ENCODE results near the gene ARSA. TPM values are rescaled to one million over a fixed set of nuclear protein-coding genes. Genes with fewer than 3 reads are reported as not detected.
"Not testable (repeated sequence)": the region's sequence is repeated elsewhere in the genome, so short reads cannot be mapped to it uniquely, and the experiment has no call there.

Gene ARSA
- total RNA-seq, 2 donors from 2014 or later = 30.7 to 38.9 TPM

DNA sequence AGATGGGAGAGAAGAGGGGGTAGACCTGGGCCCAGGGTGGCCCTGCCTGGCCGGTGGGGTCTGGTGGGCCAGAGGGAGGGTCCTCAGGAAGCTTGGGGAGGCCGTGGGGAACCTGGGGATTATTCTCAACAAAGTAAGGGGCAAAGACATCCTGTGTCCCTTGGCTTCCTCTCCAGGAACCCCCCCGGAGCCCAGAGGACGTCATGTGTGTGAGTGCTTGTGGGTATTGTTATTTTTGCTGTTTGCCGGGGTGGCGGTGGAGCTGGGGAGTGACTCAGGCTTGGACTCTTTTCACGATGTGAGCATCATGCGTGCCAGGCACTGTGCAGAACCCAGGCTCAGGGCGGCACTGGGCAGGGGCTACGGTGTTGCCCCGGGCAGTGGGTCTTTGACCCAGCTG is 43.7 kb upstream of the ARSA start:
- H3K4me3 ChIP-seq = no peak overlapping the region
- H3K4me1 ChIP-seq = peaks cover 0 to 23% of the 10 kb centered on the region in 2 donors
- TF ChIP-seq, protein P1, sequence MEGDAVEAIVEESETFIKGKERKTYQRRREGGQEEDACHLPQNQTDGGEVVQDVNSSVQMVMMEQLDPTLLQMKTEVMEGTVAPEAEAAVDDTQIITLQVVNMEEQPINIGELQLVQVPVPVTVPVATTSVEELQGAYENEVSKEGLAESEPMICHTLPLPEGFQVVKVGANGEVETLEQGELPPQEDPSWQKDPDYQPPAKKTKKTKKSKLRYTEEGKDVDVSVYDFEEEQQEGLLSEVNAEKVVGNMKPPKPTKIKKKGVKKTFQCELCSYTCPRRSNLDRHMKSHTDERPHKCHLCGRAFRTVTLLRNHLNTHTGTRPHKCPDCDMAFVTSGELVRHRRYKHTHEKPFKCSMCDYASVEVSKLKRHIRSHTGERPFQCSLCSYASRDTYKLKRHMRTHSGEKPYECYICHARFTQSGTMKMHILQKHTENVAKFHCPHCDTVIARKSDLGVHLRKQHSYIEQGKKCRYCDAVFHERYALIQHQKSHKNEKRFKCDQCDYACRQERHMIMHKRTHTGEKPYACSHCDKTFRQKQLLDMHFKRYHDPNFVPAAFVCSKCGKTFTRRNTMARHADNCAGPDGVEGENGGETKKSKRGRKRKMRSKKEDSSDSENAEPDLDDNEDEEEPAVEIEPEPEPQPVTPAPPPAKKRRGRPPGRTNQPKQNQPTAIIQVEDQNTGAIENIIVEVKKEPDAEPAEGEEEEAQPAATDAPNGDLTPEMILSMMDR (IDR thresholded peaks at IDR 0.05) = no peak
- H3K27me3 ChIP-seq = peaks cover 7 to 8% of the 10 kb centered on the region in 2 donors
- peak overlapping the region; percentile 66 for H3K27ac ChIP-seq
- DNase-seq (ENCODE audit: low spot score) = peak; percentile 59
- H3K9me3 ChIP-seq = no peaks in the 10 kb centered on the region
- no peaks in the 10 kb centered on the region for H3K36me3 ChIP-seq

DNA sequence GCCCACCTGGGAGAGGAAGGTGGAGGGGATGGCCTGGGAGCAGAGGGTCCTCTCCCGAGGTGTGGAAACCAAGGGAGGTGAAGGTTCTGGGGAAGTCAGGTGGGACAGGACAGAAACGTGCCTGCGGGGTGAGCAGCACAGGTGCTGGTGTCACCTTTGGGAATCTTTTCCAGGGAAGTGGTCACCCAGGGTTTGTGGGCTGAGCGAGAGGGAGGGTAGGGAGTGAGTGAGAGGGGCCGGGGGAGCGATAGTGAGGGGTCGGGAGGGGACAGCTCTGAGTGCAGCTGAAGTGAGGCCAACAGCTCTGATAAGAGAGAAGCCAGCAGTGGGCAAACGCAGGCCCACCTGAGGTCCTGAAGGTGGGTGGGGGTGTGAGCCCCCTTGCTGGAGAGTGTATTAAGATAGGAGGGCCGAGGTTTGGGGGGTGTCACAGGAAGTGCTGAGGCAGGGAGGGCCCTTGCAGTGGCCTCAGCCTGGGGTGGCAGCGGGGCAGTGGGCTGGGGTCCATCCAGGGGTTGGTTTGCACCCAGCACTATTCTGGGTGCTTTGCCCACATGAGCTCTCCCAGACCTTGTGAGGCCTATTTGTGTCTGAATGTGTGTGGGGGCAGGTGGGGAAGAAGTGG is 43.1 kb upstream of the ARSA start:
- H3K4me1 ChIP-seq = peaks cover 0 to 23% of the 10 kb centered on the region in 2 donors
- peak overlapping the region; percentile 66 for H3K27ac ChIP-seq
- DNase-seq (ENCODE audit: low spot score) = peak; percentile 34
- H3K27me3 ChIP-seq = peaks cover 7 to 8% of the 10 kb centered on the region in 2 donors
- no peak overlapping the region for H3K4me3 ChIP-seq
- TF ChIP-seq, protein P1 (IDR thresholded peaks at IDR 0.05) = no peak
- H3K9me3 ChIP-seq = no peaks in the 10 kb centered on the region
- no peaks in the 10 kb centered on the region for H3K36me3 ChIP-seq

DNA sequence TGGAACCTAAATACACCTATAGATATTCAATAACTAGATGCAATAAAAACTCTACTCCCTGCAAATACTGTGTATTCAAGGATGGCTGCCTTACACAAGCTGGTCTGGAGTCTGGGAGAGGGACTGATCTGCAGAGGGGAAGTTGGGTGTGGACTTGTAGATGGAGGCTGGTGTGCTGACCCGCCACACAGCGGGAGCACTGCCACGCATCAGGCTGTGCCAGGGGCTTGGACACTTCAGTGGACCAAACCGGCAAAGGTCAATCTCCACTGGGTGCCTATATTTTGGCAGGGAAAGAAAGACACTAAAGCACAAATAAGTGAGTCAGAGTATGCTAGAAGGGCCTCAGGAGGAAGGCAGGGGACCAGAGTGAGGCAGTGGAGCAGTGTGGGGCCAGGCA is 42.6 kb upstream of the ARSA start:
- peak overlapping the region; percentile 66 for H3K27ac ChIP-seq
- peak; percentile 57 for DNase-seq (ENCODE audit: low spot score)
- TF ChIP-seq, protein P1 (IDR thresholded peaks at IDR 0.05) = no peak
- peaks cover 0 to 23% of the 10 kb centered on the region in 2 donors for H3K4me1 ChIP-seq
- H3K9me3 ChIP-seq = no peaks in the 10 kb centered on the region
- peaks cover 7 to 8% of the 10 kb centered on the region in 2 donors for H3K27me3 ChIP-seq
- no peaks in the 10 kb centered on the region for H3K36me3 ChIP-seq
- no peak overlapping the region for H3K4me3 ChIP-seq

DNA sequence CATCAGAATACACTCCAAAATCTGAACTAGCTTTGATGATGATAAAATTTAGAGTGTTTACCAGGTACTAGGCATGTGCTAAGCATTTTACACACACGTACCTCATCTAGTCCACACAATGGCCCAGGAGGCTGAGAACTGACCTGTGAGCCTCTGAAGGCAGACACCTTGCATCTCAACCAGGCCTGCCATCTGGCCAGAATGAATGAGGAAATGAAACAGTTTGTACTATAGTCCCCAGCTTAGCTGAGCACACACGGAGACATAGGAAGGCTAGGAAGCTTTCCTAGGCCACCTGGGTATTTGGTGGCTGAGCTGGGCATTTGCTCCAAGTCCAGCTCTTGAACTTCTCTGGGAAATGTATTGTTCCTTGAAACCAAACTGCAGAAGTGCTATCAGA is 37.8 kb upstream of the ARSA start:
- no peak overlapping the region for H3K4me3 ChIP-seq
- TF ChIP-seq, protein P1 (IDR thresholded peaks at IDR 0.05) = no peak
- H3K36me3 ChIP-seq = no peaks in the 10 kb centered on the region
- no peaks in the 10 kb centered on the region for H3K9me3 ChIP-seq
- peaks cover 0 to 4% of the 10 kb centered on the region in 2 donors for H3K4me1 ChIP-seq
- no peak for DNase-seq (ENCODE audit: low spot score)
- H3K27me3 ChIP-seq = no peaks in the 10 kb centered on the region
- H3K27ac ChIP-seq = no peak overlapping the region

DNA sequence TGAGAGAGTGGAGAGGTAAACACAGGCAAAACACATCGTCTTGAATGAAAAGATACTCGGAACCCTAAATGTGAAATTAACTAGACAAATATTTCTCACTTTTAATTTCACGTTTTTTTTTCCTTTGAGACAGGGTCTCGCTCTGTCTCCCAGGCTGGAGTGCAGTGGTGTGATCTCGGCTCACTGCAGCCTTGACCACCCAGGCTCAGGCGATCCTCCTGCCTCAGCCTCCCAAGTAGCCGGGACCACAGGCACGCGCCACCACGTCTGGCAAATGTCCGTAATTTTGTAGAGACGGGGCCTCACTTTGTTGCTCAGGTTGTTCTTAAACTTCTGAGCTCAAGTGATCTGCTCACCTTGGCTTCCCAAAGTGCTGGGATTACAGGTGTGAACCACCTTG is 37.3 kb upstream of the ARSA start:
- Histone ChIP-seq H3K4me1 (no peaks in the 10 kb centered on the region), H3K27me3 (no peaks in the 10 kb centered on the region), H3K27ac (no peak overlapping the region), H3K4me3 (no peak overlapping the region), H3K9me3 (no peaks in the 10 kb centered on the region), H3K36me3 (no peaks in the 10 kb centered on the region)
- TF ChIP-seq, protein P1 (IDR thresholded peaks at IDR 0.05) = no peak
- DNase-seq (ENCODE audit: low spot score) = no peak

DNA sequence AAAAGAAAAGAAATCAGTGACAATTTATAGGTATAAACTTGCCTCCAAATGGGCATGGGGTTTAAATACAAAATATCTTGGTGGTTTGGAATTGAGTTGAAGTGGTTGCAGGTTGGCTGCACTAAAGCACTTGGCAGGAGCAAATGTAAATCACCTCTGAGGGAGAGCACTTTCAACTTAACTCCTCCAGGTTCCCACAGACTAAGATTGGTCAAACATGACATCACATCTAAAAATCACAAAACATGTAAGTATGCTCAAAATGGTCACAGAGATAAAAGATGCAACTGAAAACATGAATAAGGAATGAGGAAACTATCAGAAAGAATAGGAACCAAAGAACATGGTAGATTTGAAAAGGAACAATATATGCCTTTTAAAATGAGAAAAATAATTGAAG is 32.4 kb upstream of the ARSA start:
- no peak overlapping the region for H3K4me3 ChIP-seq
- no peak overlapping the region for H3K27ac ChIP-seq
- no peaks in the 10 kb centered on the region for H3K9me3 ChIP-seq
- H3K36me3 ChIP-seq = no peaks in the 10 kb centered on the region
- TF ChIP-seq, protein P1 (IDR thresholded peaks at IDR 0.05) = no peak
- H3K27me3 ChIP-seq = no peaks in the 10 kb centered on the region
- DNase-seq (ENCODE audit: low spot score) = no peak
- peaks cover 0 to 9% of the 10 kb centered on the region in 2 donors for H3K4me1 ChIP-seq

DNA sequence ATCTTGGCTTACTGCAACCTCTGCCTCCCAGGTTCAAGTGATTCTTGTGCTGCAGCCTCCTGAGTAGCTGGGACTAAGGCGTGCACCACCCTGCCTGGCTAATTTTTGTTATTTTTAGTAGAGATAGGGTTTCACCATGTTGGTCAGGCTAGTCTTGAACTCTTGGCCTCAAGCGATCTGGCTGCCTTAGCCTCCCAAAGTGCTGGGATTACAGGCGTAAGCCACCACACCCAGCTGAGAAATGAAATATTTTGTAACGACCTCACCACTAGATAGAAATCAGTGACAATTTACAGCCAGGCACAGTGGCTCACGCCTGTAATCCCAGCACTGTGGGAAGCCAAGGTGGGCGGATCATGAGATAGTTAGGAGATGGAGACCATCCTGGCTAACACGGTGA is 31.8 kb upstream of the ARSA start:
- H3K4me1 ChIP-seq; H3K36me3 ChIP-seq; DNase-seq (ENCODE audit: low spot score); H3K27ac ChIP-seq; H3K27me3 ChIP-seq; H3K9me3 ChIP-seq; H3K4me3 ChIP-seq: not testable (repeated sequence)

Data from right atrium auricular region (tissue), 2 donors.